MCF 10A (cell line): ENCODE data around the gene YTHDF1. TPM values are rescaled to one million over a fixed set of nuclear protein-coding genes. Genes with fewer than 3 reads are reported as not detected.
"Not testable (repeated sequence)": the region's sequence is repeated elsewhere in the genome, so short reads cannot be mapped to it uniquely, and the experiment has no call there.

Source experiments
- BruUV-seq: library from RNA; stranded (reverse); fragments of 400-500 nt; replicated peaks from 2 replicates; lab custom pipeline; 2021; lab: Mats Ljungman, UMichigan
- CTCF ChIA-PET: fragments of 300-600 bp; sonication (Branson Sonifier 250); formaldehyde crosslinking; extraction: SDS; loops from one replicate; lab custom pipeline; 2021; ENCODE audit warnings: antibody characterized with exemption, inconsistent platforms; lab: Yijun Ruan, JAX
- POLR2A ChIA-PET: fragments of 300-600, 350-650 bp; sonication (Branson Sonifier 250); formaldehyde crosslinking; extraction: SDS; loops from one replicate; lab custom pipeline; 2020; ENCODE audit warnings: antibody characterized with exemption, inconsistent platforms; lab: Yijun Ruan, JAX
- DNase-seq: peaks from one replicate; pipeline ENCODE4 v3.0.0-alpha.2; 2018; ENCODE audit not compliant: unreplicated experiment
- H3K27ac Mint-ChIP-seq: one replicate; pipeline ENCODE4 v1.8.0; 2022; ENCODE audit warnings: mild to moderate bottlenecking, low read depth, mixed read lengths; ENCODE audit not compliant: unreplicated experiment
- H3K27me3 Mint-ChIP-seq: one replicate; pipeline ENCODE4 v1.8.0; 2022; ENCODE audit warnings: mixed read lengths; ENCODE audit not compliant: insufficient read depth, unreplicated experiment
- H3K36me3 Mint-ChIP-seq: one replicate; pipeline ENCODE4 v1.8.0; 2022; ENCODE audit warnings: mild to moderate bottlenecking, moderate library complexity, mixed read lengths; ENCODE audit not compliant: insufficient read depth, unreplicated experiment
- H3K4me1 Mint-ChIP-seq: one replicate; pipeline ENCODE4 v1.8.0; 2022; ENCODE audit warnings: mixed read lengths; ENCODE audit not compliant: insufficient read depth, unreplicated experiment
- H3K4me3 Mint-ChIP-seq: one replicate; pipeline ENCODE4 v1.8.0; 2022; ENCODE audit warnings: mild to moderate bottlenecking, moderate library complexity, mixed read lengths; ENCODE audit not compliant: unreplicated experiment
- H3K9me3 Mint-ChIP-seq: one replicate; pipeline ENCODE4 v1.8.0; 2022; ENCODE audit warnings: mixed read lengths; ENCODE audit not compliant: unreplicated experiment
- CTCF ChIP-seq: fragments of 200-600 bp; IDR thresholded peaks from one replicate; pipeline ENCODE4 v1.8.0; 2022; ENCODE audit warnings: antibody characterized with exemption, mild to moderate bottlenecking; ENCODE audit not compliant: unreplicated experiment
- intact Hi-C: fragments of 100-400 bp; cut with micrococcal nuclease; formaldehyde crosslinking; loops from 2 replicates; pipeline ENCODE4 v1.14.1; 2022
- total RNA-seq: library from RNA; stranded (reverse); gene quantifications from 2 replicates; pipeline ENCODE4 v1.2.3, GENCODE V29; 2022

YTHDF1 gene
- total RNA-seq, 1 experiment from 2014 or later = 49.5 TPM

- H3K27ac Mint-ChIP-seq = no peak overlapping the region
- no peaks in the 10 kb centered on the region for H3K36me3 Mint-ChIP-seq
- CTCF ChIA-PET = interaction anchor here (0.7 to 7.1 kb wide), 4 partner anchors 13 to 1683 kb away, joined by 3 to 45 read pairs (median 4); partner anchors contain the start of gene COL20A1
- POLR2A ChIA-PET = interaction anchor here (0.6 kb wide), 2 partner anchors 19 to 727 kb away, joined by 3 read pairs; partner anchors contain the start of gene ARFGAP1
- H3K27me3 Mint-ChIP-seq = peaks cover 39% of the 10 kb centered on the region
- DNase-seq = no peak
- H3K4me1 Mint-ChIP-seq = peaks cover 27% of the 10 kb centered on the region
- H3K4me3 Mint-ChIP-seq = no peak overlapping the region
- no peak for TF ChIP-seq CTCF
- peaks cover 7% of the 10 kb centered on the region for H3K9me3 Mint-ChIP-seq
- no TSS peak for BruUV-seq
- intact Hi-C loops = no loop called here
These were observed 37.7 kb upstream of the YTHDF1 start for GRCh38 chr20:63253438-63254231.

- DNase-seq = no peak
- intact Hi-C loops = no loop called here
- ChIA-PET CTCF (interaction anchor here (0.7 to 7.1 kb wide), 4 partner anchors 12 to 1683 kb away, joined by 3 to 45 read pairs (median 4); partner anchors contain the start of gene COL20A1), POLR2A (interaction anchor here (0.6 kb wide), 1 partner anchor 20 kb away, joined by 3 read pairs; the partner anchor contains the start of gene ARFGAP1)
- Mint-ChIP-seq H3K27me3 (peaks cover 38% of the 10 kb centered on the region), H3K27ac (no peak overlapping the region), H3K36me3 (no peaks in the 10 kb centered on the region), H3K4me3 (no peak overlapping the region), H3K9me3 (peaks cover 7% of the 10 kb centered on the region), H3K4me1 (peaks cover 27% of the 10 kb centered on the region)
- no peak for TF ChIP-seq CTCF
- no TSS peak for BruUV-seq
These were observed 37.1 kb upstream of the YTHDF1 start for GRCh38 chr20:63253065-63253437.

- H3K4me3 Mint-ChIP-seq = no peak overlapping the region
- peaks cover 6% of the 10 kb centered on the region for H3K9me3 Mint-ChIP-seq
These were observed 36.4 kb upstream of the YTHDF1 start for GRCh38 chr20:63252284-63252711.

GRCh38 chr20:63251350-63251749, 35.4 kb upstream of the YTHDF1 start:
- H3K4me3 Mint-ChIP-seq, H3K36me3 Mint-ChIP-seq, intact Hi-C loops, DNase-seq, H3K27ac Mint-ChIP-seq, BruUV-seq, H3K9me3 Mint-ChIP-seq: not testable (repeated sequence)
- ChIA-PET CTCF (interaction anchor here (0.7 to 7.1 kb wide), 3 partner anchors 27 to 129 kb away, joined by 3 to 45 read pairs (median 4); no protein-coding TSS in a partner anchor), POLR2A (interaction anchor here (0.6 kb wide), 1 partner anchor 654 kb away, joined by 3 read pairs; no protein-coding TSS in a partner anchor)
- Mint-ChIP-seq H3K27me3 (peaks cover 21% of the 10 kb centered on the region), H3K4me1 (peaks cover 17% of the 10 kb centered on the region)

More at GRCh38 chr20:63252284-63252711, 36.4 kb upstream of the YTHDF1 start:
- CTCF ChIA-PET = interaction anchor here (0.5 to 7.1 kb wide), 4 partner anchors 11 to 573 kb away, joined by 3 to 45 read pairs (median 4); no protein-coding TSS in a partner anchor
- Mint-ChIP-seq H3K4me1 (peaks cover 26% of the 10 kb centered on the region), H3K27me3 (peaks cover 30% of the 10 kb centered on the region), H3K36me3 (no peaks in the 10 kb centered on the region), H3K27ac (no peak overlapping the region)
- POLR2A ChIA-PET = no interaction called here
- DNase-seq = no peak
- no TSS peak for BruUV-seq
- intact Hi-C loops = no loop called here
- no peak for TF ChIP-seq CTCF
